K562 (cell line): Measurements from ENCODE around the gene CBX3. TPM values are rescaled to one million over a fixed set of nuclear protein-coding genes. Genes with fewer than 3 reads are reported as not detected.

Experiments
- ATAC-seq: fragments of 200-7000 bp; cut with Tn5 transposase; 3 replicates; pipeline ENCODE4 v1.9.1; 2020; ENCODE audit warnings: moderate library complexity
- BruUV-seq: library from RNA; stranded (reverse); fragments of 400-500 nt; replicated peaks from 2 replicates; lab custom pipeline; 2021; lab: Mats Ljungman, UMichigan
- CTCF ChIA-PET: fragments of 300-600 bp; formaldehyde crosslinking; extraction: SDS; loops from one replicate; lab custom pipeline; 2021; ENCODE audit warnings: low intra/inter-chr PET ratio; lab: Yijun Ruan, JAX
- POLR2A ChIA-PET: fragments of 300-600, 350-650 bp; sonication (Branson Sonifier 250); formaldehyde crosslinking; extraction: SDS; loops from one replicate; lab custom pipeline; 2021; ENCODE audit warnings: antibody characterized with exemption, inconsistent platforms; lab: Yijun Ruan, JAX
- DNase-seq, 4 experiments: peaks; one replicate each; pipeline versions ENCODE4 v3.0.0 to v3.0.0-alpha.2; 2011 to 2018; ENCODE audit warnings: low spot score in 3 of 4, mixed read lengths in 3 of 4; ENCODE audit errors: extremely low read depth in 1 of 4
- FAIRE-seq: peaks from 2 replicates; lab custom pipeline; 2011; peaks lifted over from hg19 to GRCh38; lab: Jason Lieb, UNC
- H2AFZ ChIP-seq: 2 replicates; pipeline ENCODE4 v1.6.0; 2011; ENCODE audit warnings: low read depth, low read length, control low read depth, inconsistent platforms
- H3K27ac ChIP-seq: fragments of 200-600 bp; 3 replicates; pipeline ENCODE4 v1.8.0; 2011; ENCODE audit warnings: low read depth, mild to moderate bottlenecking, control low read depth, inconsistent platforms, low read length, moderate library complexity, mixed read lengths; ENCODE audit errors: extremely low read depth
- H3K27me3 ChIP-seq, 2 experiments: fragments of 300-600 bp in 1 of 2; 2 replicates in 1 of 2; 3 replicates in 1 of 2; pipeline versions ENCODE4 v1.6.0 to v1.8.0; 2011; ENCODE audit warnings: inconsistent platforms in 2 of 2, low read length in 2 of 2, mild to moderate bottlenecking in 1 of 2, mixed read lengths in 1 of 2, moderate library complexity in 1 of 2; ENCODE audit not compliant: control insufficient read depth in 2 of 2, insufficient read depth in 2 of 2
- H3K36me3 ChIP-seq: fragments of 300-600 bp; 3 replicates; pipeline ENCODE4 v1.8.0; 2011; ENCODE audit warnings: mild to moderate bottlenecking, low read length, inconsistent platforms; ENCODE audit not compliant: control insufficient read depth, insufficient read depth
- H3K4me1 ChIP-seq, 2 experiments: fragments of 200-600 bp in 1 of 2; replicated peaks in 1 of 2; 2 replicates in 1 of 2; 3 replicates in 1 of 2; pipeline versions ENCODE4 v1.5.1 to v1.8.0; 2011; ENCODE audit warnings: inconsistent platforms in 2 of 2, low read length in 2 of 2, mild to moderate bottlenecking in 1 of 2, mixed read lengths in 1 of 2, moderate library complexity in 1 of 2; ENCODE audit not compliant: control insufficient read depth in 2 of 2, insufficient read depth in 2 of 2
- H3K4me2 ChIP-seq: 2 replicates; pipeline ENCODE4 v1.6.1; 2011; ENCODE audit warnings: low read length, control low read depth, inconsistent platforms, mixed read lengths; ENCODE audit not compliant: insufficient read depth
- H3K4me3 ChIP-seq: fragments of 200-600 bp; sonication (generic), shearing (Covaris generic); 2 replicates; pipeline ENCODE4 v1.5.1; 2016; ENCODE audit warnings: control low read depth, inconsistent platforms
- H3K79me2 ChIP-seq: fragments of 200-600 bp; 3 replicates; pipeline ENCODE4 v1.8.0; 2011; ENCODE audit warnings: low read length, inconsistent platforms; ENCODE audit not compliant: control insufficient read depth, insufficient read depth
- H3K9ac ChIP-seq, 2 experiments: 2 replicates each; pipeline versions ENCODE4 v1.6.0 to v1.6.1; 2011; ENCODE audit warnings: low read depth in 2 of 2, low read length in 2 of 2, control low read depth in 1 of 2, inconsistent platforms in 1 of 2, mild to moderate bottlenecking in 1 of 2, mixed read lengths in 1 of 2; ENCODE audit not compliant: insufficient read depth in 1 of 2
- H3K9me1 ChIP-seq: one replicate; pipeline ENCODE4 v1.6.0; 2011; ENCODE audit warnings: inconsistent platforms, mild to moderate bottlenecking, low read length, moderate library complexity; ENCODE audit not compliant: control insufficient read depth, insufficient read depth
- H3K9me3 ChIP-seq: replicated peaks from 2 replicates; pipeline ENCODE4 v1.5.1; 2011; ENCODE audit warnings: low read depth, low read length, inconsistent platforms; ENCODE audit not compliant: control insufficient read depth, insufficient read depth
- H4K20me1 ChIP-seq: replicated peaks from 2 replicates; pipeline ENCODE4 v1.6.1; 2011; ENCODE audit warnings: low read length, inconsistent platforms, mixed read lengths; ENCODE audit not compliant: control insufficient read depth, insufficient read depth
- DIDO1 ChIP-seq: fragments of 450-650 bp; IDR thresholded peaks from 2 replicates; pipeline ENCODE4 v1.6.1; 2016; ENCODE audit warnings: low read depth, missing biosample characterization, missing genetic modification characterization
- DLX4 ChIP-seq: fragments of 250-450 bp; sonication (Bioruptor Pico); IDR thresholded peaks from 2 replicates; pipeline ENCODE4 v1.6.1; 2021; ENCODE audit warnings: mild to moderate bottlenecking
- JUND ChIP-seq, 2 experiments: IDR thresholded peaks; 2 replicates in 1 of 2; 3 replicates in 1 of 2; pipeline ENCODE4 v1.6.1; 2011; ENCODE audit warnings: borderline replicate concordance in 2 of 2, low read depth in 2 of 2, low read length in 2 of 2, improper control_type of control experiment in 1 of 2, missing biosample characterization in 1 of 2, missing genetic modification characterization in 1 of 2, missing genetic modification reagents in 1 of 2
- MYC ChIP-seq, 2 experiments: fragments of 250-450 bp in 1 of 2; sonication (Bioruptor Pico) in 1 of 2; IDR thresholded peaks; 2 replicates each; pipeline versions ENCODE4 v1.5.1 to v1.6.1; 2012 to 2021; ENCODE audit warnings: low read depth in 2 of 2, borderline replicate concordance in 1 of 2, improper control_type of control experiment in 1 of 2, low read length in 1 of 2, mild to moderate bottlenecking in 1 of 2, moderate library complexity in 1 of 2
- NFIC ChIP-seq: fragments of 450-650 bp; IDR thresholded peaks from 2 replicates; pipeline ENCODE4 v1.6.1; 2017; ENCODE audit warnings: mild to moderate bottlenecking, inconsistent platforms
- NFIX ChIP-seq: fragments of 250-450 bp; sonication (Bioruptor Pico); IDR thresholded peaks from 2 replicates; pipeline ENCODE4 v1.4.0; 2020; ENCODE audit warnings: low read depth, mild to moderate bottlenecking, moderate library complexity
- PREB ChIP-seq: sonication (generic); formaldehyde crosslinking; IDR thresholded peaks from 2 replicates; pipeline ENCODE4 v1.8.1; 2023; ENCODE audit warnings: mild to moderate bottlenecking, missing genetic modification reagents
- RFX7 ChIP-seq: fragments of 250-450 bp; sonication (Bioruptor Pico); IDR thresholded peaks from 2 replicates; pipeline ENCODE4 v1.5.1; 2021; ENCODE audit warnings: mild to moderate bottlenecking
- TEAD2 ChIP-seq: fragments of 450-650 bp; IDR thresholded peaks from 2 replicates; pipeline ENCODE4 v1.6.1; 2016; ENCODE audit warnings: missing genetic modification characterization, control low read depth, missing compliant biosample characterization
- U2AF1 ChIP-seq: fragments of 200-400 bp; formaldehyde crosslinking; optimal IDR thresholded peaks from 2 replicates; pipeline ENCODE3; 2017; ENCODE audit warnings: mild to moderate bottlenecking, low read depth, low read length, moderate library complexity
- XRCC3 ChIP-seq: fragments of 450-650 bp; IDR thresholded peaks from 2 replicates; pipeline ENCODE4 v1.6.1; 2017; ENCODE audit warnings: mild to moderate bottlenecking, moderate library complexity
- YBX1 ChIP-seq: fragments of 450-650 bp; IDR thresholded peaks from 2 replicates; pipeline ENCODE4 v1.7.1; 2016; ENCODE audit warnings: mild to moderate bottlenecking
- ZMIZ1 ChIP-seq, 2 experiments: fragments of 150-350 bp in 1 of 2; IDR thresholded peaks; 2 replicates each; pipeline ENCODE4 v1.6.1; 2012 to 2016; ENCODE audit warnings: low read depth in 2 of 2, low read length in 2 of 2, mild to moderate bottlenecking in 1 of 2, moderate library complexity in 1 of 2
- ZNF384 ChIP-seq: IDR thresholded peaks from 2 replicates; pipeline ENCODE4 v1.6.1; 2012; ENCODE audit warnings: low read depth, low read length, improper control_type of control experiment
- ZNF707 ChIP-seq: fragments of 250-450 bp; sonication (Bioruptor Pico); conservative IDR thresholded peaks from 2 replicates; pipeline ENCODE4 v1.8.0; 2022; ENCODE audit warnings: inconsistent platforms, mild to moderate bottlenecking, moderate library complexity
- WGBS: fragments of 100-300 bp; shearing (Covaris generic); methylation state at CpG from one replicate; pipeline ENCODE4 v1.1.6; 2016; ENCODE audit warnings: low coverage, mixed read lengths; ENCODE audit not compliant: insufficient coverage; ENCODE audit errors: missing lambda C conversion rate; 5-methylcytosine and 5-hydroxymethylcytosine counted together
- in situ Hi-C: fragments of 300-500 bp; cut with MboI; formaldehyde crosslinking; loops from 4 replicates; pipeline ENCODE4 v1.15.0; 2018; ENCODE audit warnings: inconsistent platforms, mixed read lengths
- intact Hi-C: fragments of 100-400 bp; cut with micrococcal nuclease; formaldehyde crosslinking; loops from 2 replicates; pipeline ENCODE4 v1.14.2; 2022
- polyA plus RNA-seq, 8 experiments: library from polyadenylated mRNA; depleted of rRNA in 4 of 8; stranded (reverse) in 5 of 8; unstranded in 3 of 8; fragments of >200 nt; fragmentation: Nextera tagmentation in 2 of 8; fragmentation: Illumina TruSeq in 1 of 8; extraction: Ambion mirVana in 2 of 8; extraction: Trizol in 1 of 8; gene quantifications; 2 replicates each; pipeline versions ENCODE4 v1.2.1 to v1.2.3, GENCODE V29; 2011 to 2014; ENCODE audit warnings: inconsistent platforms in 1 of 8, missing spikeins in 1 of 8
- total RNA-seq, 7 experiments: library from RNA; depleted of rRNA in 6 of 7; stranded (reverse); fragments of >200 nt in 6 of 7; fragmentation: Illumina TruSeq in 2 of 7; extraction: Trizol in 2 of 7; gene quantifications; 2 replicates each; pipeline versions ENCODE4 v1.2.1 to v1.2.3, GENCODE V29; 2011 to 2021; ENCODE audit warnings: low replicate concordance in 1 of 7

The CBX3 gene
- total and polyA plus RNA-seq, 9 of the 15 experiments (the other 6 are each of a cell fraction or from before 2014, with no cell fraction given): 198 to 413 (median 328) TPM

- H2AFZ ChIP-seq: no peak overlapping the region
- H3K79me2 ChIP-seq: peaks cover 8% of the 10 kb centered on the region; the same call in 2 of the 3 replicates
- in situ Hi-C loops: no loop called here
- 46% methylated on average over 5 of the region's 5 CpGs for WGBS
- FAIRE-seq (no peak), DNase-seq (no peak), ATAC-seq (peak; percentile 16)
- CTCF ChIA-PET: no interaction called here
- H3K4me3 ChIP-seq: no peak overlapping the region
- POLR2A ChIA-PET: interaction anchor here (0.6 to 4.0 kb wide), 12 partner anchors 8 to 292 kb away, joined by 3 to 80 read pairs (median 6); partner anchors contain the start of genes HNRNPA2B1, NFE2L3 and SNX10
- H3K27ac ChIP-seq: peak overlapping the region; percentile 61; the same call in 2 of the 3 replicates
- intact Hi-C loops: loop anchor here (2.0 kb wide), 1 partner anchor 34 kb away; the partner anchor contains the start of gene NFE2L3
- no peaks in the 10 kb centered on the region for H3K9me1 ChIP-seq
- no peaks in the 10 kb centered on the region for H3K9me3 ChIP-seq
- no peak overlapping the region for H3K4me2 ChIP-seq
- peaks cover 6% of the 10 kb centered on the region; the same call in 1 of the 2 replicates for H4K20me1 ChIP-seq
- H3K4me1 ChIP-seq: peaks cover 8 to 35% of the 10 kb centered on the region in 2 experiments
- no peak overlapping the region for H3K9ac ChIP-seq
- H3K36me3 ChIP-seq: peaks cover 43% of the 10 kb centered on the region
- BruUV-seq: no TSS peak
- no peaks in the 10 kb centered on the region for H3K27me3 ChIP-seq
- TF ChIP-seq ZNF384 (no peak), MYC (IDR thresholded peaks at IDR 0.05; ENCODE audit: low read depth, low read length) (no peak), MYC (CRISPR knock-in tag; IDR thresholded peaks at IDR 0.05; ENCODE audit: borderline replicate concordance, low read depth) (no peak), XRCC3 (no peak), PREB (CRISPR knock-in tag) (no peak), DLX4 (no peak), ZMIZ1 (IDR thresholded peaks at IDR 0.05; ENCODE audit: low read depth in 2 of 2, low read length in 2 of 2) (no peak), RFX7 (CRISPR knock-in tag) (no peak; the same call in 1 of the 2 replicates), JUND (IDR thresholded peaks at IDR 0.05; ENCODE audit: borderline replicate concordance, low read depth, low read length) (0 out of 2 replicates have a peak, but pooled peaks have one; percentile 48), JUND (tag; IDR thresholded peaks at IDR 0.05; ENCODE audit: borderline replicate concordance, low read depth, low read length) (peak; percentile 74; the same call in 2 of the 3 replicates), TEAD2 (tag) (no peak), DIDO1 (tag) (no peak), U2AF1 (peak; percentile 46), ZNF707 (CRISPR knock-in tag) (no peak), YBX1 (no peak), NFIX (no peak), NFIC (peak; percentile 24; the same call in 1 of the 2 replicates)
Measured at GRCh38 chr7:26186364-26187311, 14.9 kb upstream of the CBX3 start.
